AG08395 (cell line): ENCODE results near the gene CALHM3.
A peak's percentile ranks its signal among the peaks of the same experiment; 100 is the strongest.

ENCODE experiments used
- DNase-seq: peaks from one replicate; pipeline ENCODE4 v3.0.0; 2012; ENCODE audit warnings: mixed read lengths, low spot score

The CALHM3 gene

DNA sequence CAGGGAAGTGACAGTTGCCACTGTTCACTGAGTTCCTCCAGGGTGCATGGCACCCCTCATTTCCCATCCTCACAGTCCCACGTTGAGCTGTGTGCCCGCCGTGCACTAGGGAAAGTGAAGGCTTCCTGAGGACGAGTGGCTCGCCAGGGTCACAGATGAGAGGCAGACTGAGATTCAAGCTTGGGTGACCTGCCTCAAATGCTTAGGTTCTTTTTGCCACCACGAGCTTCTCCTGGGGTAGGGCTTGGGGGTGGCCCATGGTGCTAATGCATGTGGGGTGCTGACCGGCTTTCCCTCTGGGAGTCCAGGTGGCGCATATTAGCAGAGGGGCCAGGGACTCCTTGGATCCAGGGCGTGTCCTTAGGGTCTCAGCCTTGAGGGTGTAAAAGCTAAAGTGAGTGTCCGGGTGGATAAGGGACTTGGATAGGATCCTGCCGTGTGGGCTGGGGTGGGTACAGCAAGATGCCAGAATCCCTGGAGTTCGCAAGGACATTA lies 28.8 kb downstream of the CALHM3 start:
- DNase-seq: no peak

DNA sequence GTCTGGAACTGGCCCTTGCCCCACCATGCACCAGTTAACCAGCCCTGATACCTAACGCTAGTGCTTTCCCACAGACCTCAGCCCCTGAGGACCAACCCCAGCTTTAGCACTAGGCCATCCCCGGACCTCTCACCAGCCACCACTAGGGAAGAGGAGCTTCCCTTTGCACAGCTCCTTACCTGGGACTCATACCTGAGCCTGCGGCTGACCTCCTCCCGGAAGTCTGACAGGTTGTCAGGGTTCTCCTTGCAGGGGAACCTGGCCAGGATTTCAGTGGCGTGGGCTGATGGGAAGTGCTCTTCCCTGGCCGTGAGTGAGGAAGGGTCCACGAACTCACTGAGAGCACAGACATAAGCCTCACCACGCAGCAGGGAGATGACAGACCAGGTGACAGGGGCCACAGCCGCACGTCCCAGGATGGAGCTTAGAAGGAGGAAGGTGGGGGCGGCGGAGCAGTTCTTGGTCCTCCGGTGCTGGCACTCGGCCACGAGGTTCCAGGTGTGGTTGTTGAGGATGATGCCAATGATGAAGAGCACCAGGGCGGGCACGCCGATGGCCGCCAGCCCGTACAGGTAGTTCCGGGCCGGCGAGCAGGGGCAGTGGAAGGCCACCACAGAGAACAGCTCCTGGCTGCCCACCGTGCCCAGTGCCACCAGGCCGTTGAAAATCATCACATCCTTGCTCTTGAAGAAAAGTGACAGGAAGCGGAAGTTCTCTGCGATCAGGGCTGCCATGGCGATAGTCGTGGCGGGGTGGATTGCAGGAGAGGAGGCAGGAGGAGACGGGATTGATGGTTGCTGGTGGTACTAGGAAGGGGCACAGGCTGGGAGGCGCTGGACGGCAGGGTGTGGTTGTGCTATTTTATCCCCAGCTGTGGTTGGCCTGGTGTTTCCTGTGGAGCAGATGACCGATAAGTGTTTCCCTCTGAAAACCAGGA lies 29.6 kb downstream of the CALHM3 start:
- DNase-seq: no peak

- peak; percentile 92 for DNase-seq
These were observed 30.3 kb downstream of the CALHM3 start for GRCh38 chr10:103448746-103449145.

GRCh38 chr10:103447187-103447586 lies 31.9 kb downstream of the CALHM3 start:
- DNase-seq: no peak

GRCh38 chr10:103445767-103446567 lies 33.1 kb downstream of the CALHM3 start:
- DNase-seq: peak; percentile 82

GRCh38 chr10:103445366-103445765 lies 33.7 kb downstream of the CALHM3 start:
- no peak for DNase-seq

- no peak for DNase-seq
These were observed 34.6 kb downstream of the CALHM3 start for GRCh38 chr10:103444478-103444877.

- DNase-seq: no peak
These were observed 35.4 kb downstream of the CALHM3 start for GRCh38 chr10:103443475-103444185.

DNA sequence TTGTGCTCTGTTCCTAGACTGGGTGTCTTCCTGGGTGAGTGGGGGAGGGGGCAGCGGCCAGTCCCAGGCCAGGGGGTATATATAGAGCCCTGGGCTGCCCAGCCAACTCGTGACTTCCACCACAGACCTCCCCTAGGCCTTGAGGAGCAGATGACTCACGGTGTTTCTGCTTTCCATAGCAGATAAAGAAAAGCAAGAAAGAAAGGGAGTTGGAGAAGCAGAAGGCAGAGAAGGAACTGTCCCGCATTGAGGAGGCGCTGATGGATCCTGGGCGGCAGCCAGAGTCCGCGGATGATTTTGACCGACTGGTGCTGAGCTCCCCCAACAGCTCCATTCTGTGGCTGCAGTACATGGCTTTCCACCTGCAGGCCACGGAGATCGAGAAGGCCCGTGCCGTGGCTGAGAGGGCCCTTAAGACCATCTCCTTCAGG lies 37.0 kb downstream of the CALHM3 start:
- peak; percentile 17 for DNase-seq

DNA sequence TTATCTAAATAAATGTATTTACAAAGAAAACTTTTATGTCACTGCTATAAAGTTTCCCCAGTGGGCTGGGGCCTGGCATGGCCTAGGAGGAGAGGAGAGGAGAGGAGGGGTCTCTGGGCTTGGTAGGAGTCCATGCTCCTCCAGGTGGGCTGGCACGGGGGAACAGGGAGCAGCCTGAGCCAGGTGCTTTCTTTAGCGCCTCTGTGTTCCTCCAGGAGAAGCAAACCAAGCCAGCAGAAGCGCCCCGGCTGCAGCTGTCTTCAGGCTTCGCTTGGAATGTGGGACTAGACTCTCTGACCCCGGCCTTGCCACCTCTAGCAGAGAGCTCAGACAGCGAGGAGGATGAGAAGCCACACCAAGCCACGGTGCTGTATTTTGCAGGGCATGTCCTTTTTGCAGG lies 37.4 kb downstream of the CALHM3 start:
- no peak for DNase-seq

DNA sequence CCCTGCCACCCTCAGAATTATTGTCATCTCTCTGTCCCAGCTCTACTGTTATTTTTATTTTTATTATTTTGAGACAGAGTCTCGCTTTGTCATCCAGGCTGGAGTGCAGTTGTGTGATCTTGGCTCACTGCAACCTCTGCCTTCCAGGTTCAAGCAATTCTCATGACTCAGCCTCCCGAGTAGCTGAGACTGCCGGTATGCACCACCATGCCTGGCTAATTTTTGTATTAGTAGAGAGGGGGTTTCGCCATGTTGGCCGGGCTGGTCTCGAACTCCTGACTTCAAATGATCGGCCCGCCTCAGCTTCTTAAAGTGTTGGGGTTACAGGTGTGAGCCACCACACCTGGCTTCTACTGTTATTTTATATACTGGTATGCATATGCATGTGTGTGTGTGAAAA lies 37.8 kb downstream of the CALHM3 start:
- no peak for DNase-seq

- DNase-seq: no peak
These were observed 38.6 kb downstream of the CALHM3 start for GRCh38 chr10:103440416-103440815.

- DNase-seq: no peak
These were observed 39.3 kb downstream of the CALHM3 start for GRCh38 chr10:103439776-103440175.

DNA sequence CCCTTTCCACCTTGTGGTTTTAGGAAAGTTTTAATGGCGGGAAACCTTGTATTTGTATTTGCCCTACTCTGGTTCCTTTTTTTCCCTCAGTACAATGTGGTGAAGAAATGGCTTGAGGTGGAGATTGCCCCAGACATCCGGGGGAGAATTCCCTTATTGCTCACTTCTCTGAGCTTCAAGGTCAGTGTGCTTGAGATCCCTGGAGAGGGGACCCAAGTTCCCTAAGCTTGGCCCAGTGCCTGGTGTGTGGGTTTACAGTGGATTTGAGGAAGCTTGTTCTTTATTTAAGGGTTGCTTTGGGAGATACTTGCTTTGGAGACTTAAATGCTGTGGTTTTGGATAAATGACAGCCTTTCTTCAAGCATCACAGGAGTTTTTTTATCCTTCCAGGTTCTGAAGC lies 45.2 kb downstream of the CALHM3 start:
- no peak for DNase-seq

DNA sequence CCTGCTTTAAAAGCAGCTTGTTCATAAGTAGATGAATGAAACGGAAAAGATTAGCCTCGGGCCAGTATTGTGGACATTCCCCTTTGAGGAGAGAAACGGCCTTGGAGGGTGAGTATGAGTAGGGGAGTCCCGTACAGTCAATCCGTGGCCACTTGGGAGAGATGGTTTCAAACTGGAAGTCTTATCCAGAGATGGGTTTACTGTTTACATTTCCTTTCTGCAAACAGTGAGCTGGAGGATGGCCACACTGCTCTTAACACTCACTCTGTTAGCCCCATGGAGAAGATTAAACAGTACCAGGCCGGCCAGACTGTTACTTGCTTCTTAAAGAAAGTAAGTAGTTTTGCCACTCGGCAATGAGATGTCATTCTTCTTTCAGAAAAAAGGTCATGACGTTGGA lies 47.1 kb downstream of the CALHM3 start:
- DNase-seq: no peak

DNA sequence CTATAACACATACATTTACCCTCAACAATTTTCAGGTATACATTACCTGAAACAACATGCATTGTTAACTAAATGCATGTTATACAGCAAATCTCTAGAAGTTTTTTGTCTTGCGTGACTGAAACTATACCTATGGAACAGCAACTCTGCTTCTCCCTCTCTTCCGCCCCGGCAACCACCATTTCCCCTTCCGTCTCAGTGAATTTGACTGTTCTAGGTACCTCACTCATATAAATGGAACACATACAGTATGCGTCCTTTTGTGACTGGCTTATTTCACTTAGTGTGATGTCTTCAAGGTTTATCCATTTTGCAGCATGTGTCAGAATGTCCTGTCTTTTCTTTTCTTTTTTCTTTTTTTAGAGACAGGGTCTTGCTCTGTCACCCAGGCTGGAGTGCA lies 49.4 kb downstream of the CALHM3 start:
- no peak for DNase-seq

DNA sequence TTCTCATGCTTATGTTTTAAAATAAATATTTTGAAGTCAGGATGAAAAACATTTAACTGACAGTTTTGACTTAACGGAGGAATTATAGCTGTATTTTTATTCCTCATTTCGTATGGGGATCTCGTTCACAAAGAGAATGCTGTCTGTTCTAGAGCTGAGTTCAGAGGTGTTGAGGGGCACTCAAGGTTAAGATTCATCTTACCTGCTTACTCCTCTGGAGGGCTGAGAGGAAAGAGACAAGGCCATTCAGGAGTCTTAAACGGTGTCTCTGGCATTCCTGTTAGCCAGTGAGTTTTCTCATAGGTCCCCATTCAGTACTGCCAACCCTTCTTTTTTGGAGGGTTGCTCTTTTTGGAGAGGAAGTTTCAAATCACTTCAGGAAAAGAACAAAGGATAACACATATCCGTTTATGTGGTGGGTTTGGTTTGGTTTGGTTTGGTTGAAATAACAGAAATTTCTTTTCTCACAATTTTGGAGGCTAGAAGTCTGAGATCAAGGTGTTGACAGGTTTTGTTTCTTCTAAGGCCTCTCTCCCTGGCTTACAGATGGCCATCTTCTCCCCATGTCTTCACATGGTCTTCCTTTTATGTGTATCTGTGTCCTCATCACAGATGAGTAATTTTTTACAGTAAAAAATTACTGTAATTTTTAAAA lies 49.9 kb downstream of the CALHM3 start:
- no peak for DNase-seq

- no peak for DNase-seq
These were observed 51.2 kb downstream of the CALHM3 start for GRCh38 chr10:103427866-103428265.

DNA sequence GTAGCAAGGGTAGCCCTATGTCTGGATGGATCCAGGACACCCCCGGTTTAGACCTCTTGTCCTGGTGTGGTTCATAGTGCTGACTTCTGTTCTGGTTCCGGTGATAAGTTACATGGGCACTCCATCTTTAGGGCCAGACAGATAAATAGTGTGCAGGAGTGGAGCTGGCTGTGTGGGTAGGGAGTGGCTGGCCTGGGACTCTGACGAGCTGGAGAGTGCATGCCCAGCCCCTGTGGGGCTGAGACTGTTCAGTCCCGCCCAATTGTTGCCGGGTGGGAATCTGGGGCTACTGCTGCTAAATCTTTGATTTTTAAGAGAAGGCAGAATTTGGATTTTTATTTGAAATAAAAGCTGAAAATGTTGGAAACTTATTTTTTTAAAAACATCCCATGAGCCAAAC lies 55.3 kb downstream of the CALHM3 start:
- no peak for DNase-seq
